ENCODE results near the gene TBX21.

DNA sequence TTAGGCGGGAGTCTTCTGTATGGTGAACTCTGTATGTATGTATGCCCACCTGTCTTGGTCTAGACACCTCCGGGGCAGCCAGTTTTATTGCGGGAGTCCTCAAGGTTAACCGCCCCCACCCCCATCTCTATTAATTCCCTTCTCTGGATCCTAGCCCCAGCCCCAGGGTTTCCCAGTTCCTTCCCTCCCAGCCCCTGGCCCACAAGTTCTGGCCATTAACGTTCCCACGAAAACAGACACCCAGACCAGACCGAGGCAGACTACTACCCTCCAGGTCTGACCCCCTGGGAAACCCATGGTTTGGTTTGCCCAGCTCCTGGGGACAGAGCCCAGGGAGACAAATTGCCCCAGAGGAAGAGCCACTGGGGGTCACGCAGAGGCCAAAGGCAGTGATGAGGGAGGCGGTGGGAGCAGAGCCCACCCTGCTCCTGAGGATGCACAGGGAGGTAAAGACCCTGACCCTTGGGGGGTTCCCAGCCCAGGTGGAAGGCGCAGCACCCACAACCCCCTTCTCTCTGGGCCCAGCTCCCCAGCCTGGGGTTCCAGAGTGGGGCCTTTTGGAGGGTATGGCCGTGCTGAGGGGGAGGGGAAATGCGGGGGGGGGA is 30.5 kb upstream of the TBX21 start:
- TF ChIP-seq YY1 (IDR thresholded peaks at IDR 0.05; ENCODE audit: insufficient read depth, insufficient read length) (no peak), SUZ12 (IDR thresholded peaks at IDR 0.05; ENCODE audit: extremely low read depth, insufficient read depth, insufficient read length) (no peak)

Data from NT2/D1 (cell line).